GM19193 (cell line): ENCODE data around the gene CRLF3.

ENCODE experiments used
- POLR2A ChIP-seq: IDR thresholded peaks from 4 replicates; pipeline ENCODE4 v1.6.1; 2011; ENCODE audit not compliant: insufficient read depth, insufficient read length; ENCODE audit errors: extremely low read depth

CRLF3 gene

DNA sequence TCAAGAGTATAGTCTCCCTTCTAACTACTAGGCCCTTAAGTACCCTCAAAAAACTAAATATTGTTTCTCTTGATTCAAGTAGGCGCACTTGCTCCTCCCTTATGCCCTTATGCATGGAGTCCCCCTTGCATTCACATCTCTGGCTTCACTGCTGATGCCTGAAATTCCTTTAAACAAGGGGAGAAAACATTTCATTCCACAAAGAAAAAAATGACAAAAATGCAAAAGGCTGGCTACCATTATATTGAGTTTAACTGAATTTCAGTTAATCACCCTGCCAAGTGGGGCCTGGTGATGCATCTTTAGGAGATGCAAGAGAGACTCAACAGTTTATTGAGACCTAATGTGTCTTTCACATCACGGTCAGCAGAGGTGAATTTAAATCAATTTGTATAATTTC, 35.6 kb downstream of the CRLF3 start:
- no peak for TF ChIP-seq POLR2A

DNA sequence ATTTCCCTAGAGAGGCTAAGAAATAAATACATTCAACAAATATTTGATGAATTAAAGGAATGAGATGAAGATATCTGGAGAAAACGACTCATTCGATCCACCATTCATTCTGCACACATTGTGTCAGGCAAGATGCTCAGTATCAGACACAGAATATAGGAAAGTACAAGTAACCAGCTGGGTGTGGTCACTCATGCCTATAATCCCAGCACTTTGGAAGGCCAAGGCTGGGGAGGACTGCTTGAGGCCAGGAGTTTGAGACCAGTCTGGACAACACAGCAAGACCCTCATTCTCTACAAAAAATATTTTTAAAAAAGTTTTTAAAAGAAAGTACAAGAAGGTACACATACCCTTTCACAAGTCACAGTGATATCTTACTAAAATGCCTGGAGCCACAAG, 42.3 kb downstream of the CRLF3 start:
- no peak for TF ChIP-seq POLR2A

DNA sequence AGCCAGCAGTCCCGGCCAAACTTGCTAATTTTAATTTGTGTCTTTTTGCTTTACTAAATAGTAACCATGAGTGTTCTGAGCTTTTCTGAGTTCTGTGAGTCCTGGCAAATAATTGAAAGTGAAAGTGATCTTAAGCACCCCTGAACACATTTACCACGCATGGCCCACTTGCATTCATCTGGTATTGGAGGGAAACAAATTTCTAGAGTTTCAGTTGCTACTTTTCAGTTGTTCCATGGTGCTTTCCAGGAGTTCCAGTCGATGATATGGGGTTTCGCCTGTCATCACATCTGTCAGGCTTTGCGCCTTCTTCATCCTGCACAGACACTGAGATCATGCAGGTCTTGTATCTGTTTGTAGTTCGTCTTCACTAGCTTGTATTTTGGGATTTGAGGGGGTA, 44.1 kb downstream of the CRLF3 start:
- no peak for TF ChIP-seq POLR2A

DNA sequence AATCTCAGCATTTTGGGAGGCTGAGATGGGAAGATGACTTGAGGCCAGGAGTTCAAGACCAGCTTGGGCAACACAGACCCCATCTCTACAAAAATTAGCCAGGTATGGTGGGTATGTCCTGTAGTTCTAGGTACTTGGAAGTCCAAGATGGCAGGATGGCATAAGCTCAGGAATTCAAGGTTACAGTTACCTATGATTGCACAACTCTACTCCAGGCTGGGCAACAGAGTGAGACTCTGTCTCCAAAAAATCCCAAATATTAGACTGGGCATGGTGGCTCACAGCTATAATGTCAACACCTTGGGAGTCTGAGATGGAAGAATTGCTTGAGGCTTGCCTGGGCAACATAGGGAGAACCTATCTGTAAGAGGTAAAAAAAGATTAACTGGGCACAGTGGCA, 63.4 kb downstream of the CRLF3 start:
- TF ChIP-seq POLR2A: no peak
